IMR-90 (cell line): Measurements from ENCODE around the gene SORBS1. TPM values are rescaled to one million over a fixed set of nuclear protein-coding genes. Genes with fewer than 3 reads are reported as not detected.

ENCODE experiments used
- ATAC-seq: fragments of 200-7000 bp; cut with Tn5 transposase; 2 replicates; pipeline ENCODE4 v1.9.1; 2020; ENCODE audit warnings: low read depth, mild to moderate bottlenecking, moderate library complexity
- BruUV-seq: library from RNA; stranded (reverse); fragments of 400-500 nt; replicated peaks from 2 replicates; lab custom pipeline; 2021; lab: Mats Ljungman, UMichigan
- CTCF ChIA-PET: fragments of 300-600 bp; formaldehyde crosslinking; extraction: SDS; loops from one replicate; lab custom pipeline; 2021; ENCODE audit warnings: antibody characterized with exemption; lab: Yijun Ruan, JAX
- POLR2A ChIA-PET: fragments of 300-600 bp; sonication (Branson Sonifier 250); formaldehyde crosslinking; loops from one replicate; lab custom pipeline; 2022; ENCODE audit warnings: antibody characterized with exemption; ENCODE audit not compliant: unreplicated experiment; lab: Charles Lee
- DNase-seq: peaks from one replicate; pipeline ENCODE4 v3.0.0; 2013
- H2AFZ ChIP-seq: replicated peaks from 2 replicates; pipeline ENCODE3; 2013; ENCODE audit warnings: low read length, mild to moderate bottlenecking; ENCODE audit not compliant: poor library complexity
- H2AK5ac ChIP-seq: 2 replicates; pipeline ENCODE4 v1.6.1; 2013; ENCODE audit warnings: low read depth, low read length, inconsistent platforms
- H2AK9ac ChIP-seq: replicated peaks from 2 replicates; pipeline ENCODE3; 2013; ENCODE audit warnings: mild to moderate bottlenecking, low read depth, low read length, moderate library complexity; ENCODE audit not compliant: poor library complexity
- H2BK120ac ChIP-seq: 2 replicates; pipeline ENCODE4 v1.6.1; 2013; ENCODE audit warnings: low read depth, low read length, inconsistent platforms
- H2BK15ac ChIP-seq: 3 replicates; pipeline ENCODE4 v1.6.1; 2013; ENCODE audit warnings: low read depth, low read length, inconsistent platforms
- H2BK20ac ChIP-seq: 2 replicates; pipeline ENCODE4 v1.6.1; 2013; ENCODE audit warnings: low read depth, mild to moderate bottlenecking, inconsistent platforms, low read length, moderate library complexity
- H2BK5ac ChIP-seq: 2 replicates; pipeline ENCODE4 v1.6.1; 2013; ENCODE audit warnings: mild to moderate bottlenecking, low read depth, low read length, inconsistent platforms; ENCODE audit not compliant: poor library complexity, severe bottlenecking
- H3K14ac ChIP-seq: replicated peaks from 2 replicates; pipeline ENCODE4 v1.6.1; 2013; ENCODE audit warnings: low read depth, low read length, inconsistent platforms
- H3K18ac ChIP-seq: 2 replicates; pipeline ENCODE4 v1.6.1; 2013; ENCODE audit warnings: low read depth, low read length, control low read depth
- H3K23ac ChIP-seq: 2 replicates; pipeline ENCODE4 v1.6.1; 2013; ENCODE audit warnings: low read depth, low read length, inconsistent platforms
- H3K27ac ChIP-seq: 2 replicates; pipeline ENCODE4 v1.5.1; 2013; ENCODE audit warnings: mild to moderate bottlenecking, control low read depth, low read length; ENCODE audit not compliant: insufficient read depth
- H3K27me3 ChIP-seq: 2 replicates; pipeline ENCODE4 v1.6.1; 2013; ENCODE audit warnings: low read length; ENCODE audit not compliant: control insufficient read depth, insufficient read depth
- H3K36me3 ChIP-seq: 2 replicates; pipeline ENCODE4 v1.6.1; 2013; ENCODE audit warnings: low read length, mixed read lengths; ENCODE audit not compliant: control insufficient read depth, insufficient read depth
- H3K4ac ChIP-seq: 2 replicates; pipeline ENCODE4 v1.6.1; 2013; ENCODE audit warnings: low read depth, low read length, inconsistent platforms
- H3K4me1 ChIP-seq: 2 replicates; pipeline ENCODE4 v1.6.1; 2013; ENCODE audit warnings: low read length, mixed read lengths; ENCODE audit not compliant: control insufficient read depth, insufficient read depth
- H3K4me2 ChIP-seq: 2 replicates; pipeline ENCODE4 v1.6.1; 2013; ENCODE audit warnings: low read depth, mild to moderate bottlenecking, control low read depth, low read length, moderate library complexity
- H3K4me3 ChIP-seq: 2 replicates; pipeline ENCODE4 v1.5.1; 2013; ENCODE audit warnings: low read depth, mild to moderate bottlenecking, control low read depth, low read length, moderate library complexity; ENCODE audit not compliant: insufficient read depth
- H3K56ac ChIP-seq: 2 replicates; pipeline ENCODE4 v1.6.1; 2013; ENCODE audit warnings: low read length, inconsistent platforms; ENCODE audit not compliant: insufficient read depth; ENCODE audit errors: extremely low read depth
- H3K79me1 ChIP-seq, 2 experiments: 2 replicates each; pipeline ENCODE4 v1.6.1; 2013; ENCODE audit warnings: low read length in 2 of 2, inconsistent platforms in 1 of 2, low read depth in 1 of 2
- H3K9ac ChIP-seq: 2 replicates; pipeline ENCODE4 v1.6.1; 2013; ENCODE audit warnings: low read depth, low read length, control low read depth
- H3K9me1 ChIP-seq: 2 replicates; pipeline ENCODE4 v1.6.1; 2013; ENCODE audit warnings: low read length, inconsistent platforms; ENCODE audit not compliant: insufficient read depth
- H3K9me3 ChIP-seq: 2 replicates; pipeline ENCODE4 v1.6.1; 2013; ENCODE audit warnings: low read length; ENCODE audit not compliant: control insufficient read depth, insufficient read depth
- H4K20me1 ChIP-seq: 2 replicates; pipeline ENCODE4 v1.6.1; 2013; ENCODE audit warnings: low read length, inconsistent platforms; ENCODE audit not compliant: insufficient read depth
- H4K5ac ChIP-seq: 2 replicates; pipeline ENCODE4 v1.6.1; 2013; ENCODE audit warnings: mild to moderate bottlenecking, low read depth, low read length, control low read depth
- H4K8ac ChIP-seq, 2 experiments: 2 replicates each; pipeline ENCODE4 v1.6.1; 2013; ENCODE audit warnings: low read depth in 2 of 2, low read length in 2 of 2, control low read depth in 1 of 2, inconsistent platforms in 1 of 2
- H4K91ac ChIP-seq: 2 replicates; pipeline ENCODE4 v1.6.1; 2013; ENCODE audit warnings: low read depth, low read length, inconsistent platforms; ENCODE audit not compliant: insufficient read depth
- POLR2A ChIP-seq: IDR thresholded peaks from 2 replicates; pipeline ENCODE4 v1.6.1; 2012; ENCODE audit warnings: mild to moderate bottlenecking, low read depth, low read length
- RAD21 ChIP-seq: IDR thresholded peaks from 2 replicates; pipeline ENCODE4 v1.6.1; 2012; ENCODE audit warnings: low read length, improper control_type of control experiment
- SMC3 ChIP-seq: fragments of 150-350 bp; IDR thresholded peaks from 2 replicates; pipeline ENCODE4 v1.6.1; 2016; ENCODE audit warnings: low read depth, mild to moderate bottlenecking, antibody characterized with exemption, low read length, moderate library complexity
- WGBS, 2 experiments: methylation state at CpG; one replicate each; pipeline versions ENCODE4 v1.1.5 to v1.1.7; 2013; ENCODE audit warnings: missing lambda C conversion rate in 2 of 2; ENCODE audit not compliant: insufficient read length in 1 of 2; ENCODE audit errors: extremely low coverage in 2 of 2; 5-methylcytosine and 5-hydroxymethylcytosine counted together
- dilution Hi-C: fragments of 300-500 bp; cut with HindIII; formaldehyde crosslinking; loops from one replicate; pipeline ENCODE4 v1.14.3; 2018; ENCODE audit warnings: low sequenced_read_pairs; ENCODE audit not compliant: unreplicated experiment
- in situ Hi-C: fragments of 300-500 bp; cut with MboI; formaldehyde crosslinking; loops from 3 replicates; pipeline ENCODE4 v1.14.3; 2019; ENCODE audit warnings: low sequenced_read_pairs, inconsistent platforms, mixed read lengths
- intact Hi-C: fragments of 100-400 bp; cut with micrococcal nuclease; formaldehyde crosslinking; loops from 2 replicates; pipeline ENCODE4 v1.10.0; 2022
- polyA plus RNA-seq, 3 experiments: library from polyadenylated mRNA; depleted of rRNA; stranded (reverse); fragments of >200 nt; gene quantifications; 2 replicates each; pipeline ENCODE4 v1.2.3, GENCODE V29; 2012; ENCODE audit warnings: low replicate concordance in 1 of 3
- total RNA-seq: library from RNA; depleted of rRNA; stranded (reverse); fragments of >200 nt; gene quantifications from 2 replicates; pipeline ENCODE4 v1.2.3, GENCODE V29; 2012
- TF ChIP-seq, protein P1 (sequence below): fragments of 150-350 bp; IDR thresholded peaks from 2 replicates; pipeline ENCODE4 v1.6.1; 2016; ENCODE audit warnings: low read depth, mild to moderate bottlenecking, low read length, moderate library complexity, borderline replicate concordance

The SORBS1 gene
- total and polyA plus RNA-seq, 2 of the 4 experiments (the other 2 are of a cell fraction): 0.18 to 0.32 TPM

DNA sequence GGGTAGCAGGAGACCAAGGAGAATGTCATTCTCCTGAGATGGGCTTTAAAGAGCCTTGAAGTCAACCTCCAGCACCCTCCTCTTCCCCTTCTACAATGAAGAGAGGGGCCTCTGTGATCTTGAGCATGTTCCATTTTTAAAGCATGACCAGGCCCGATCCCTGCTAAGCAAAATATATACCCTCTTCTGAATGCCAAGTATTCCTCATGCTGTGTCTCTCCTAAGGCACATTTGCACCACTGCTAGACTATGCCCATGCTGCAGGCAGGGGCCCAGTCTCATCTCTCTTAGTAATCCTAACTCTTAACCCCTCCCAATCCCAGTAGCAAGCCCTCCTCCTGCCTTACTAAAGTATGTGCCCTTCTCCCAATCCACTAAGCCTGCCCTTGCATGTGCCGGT lies 18.4 kb downstream of the SORBS1 start:
- ChIA-PET POLR2A (no interaction called here), CTCF (no interaction called here)
- H3K23ac ChIP-seq: no peak overlapping the region
- H3K14ac ChIP-seq: no peak overlapping the region
- no peaks in the 10 kb centered on the region; the same call in 1 of the 2 replicates for H3K27me3 ChIP-seq
- WGBS, 2 experiments: 91% methylated on average over 1 of the region's 2 CpGs; no CpG with 5 or more reads in 1 of the 2 experiments
- no peak overlapping the region for H4K5ac ChIP-seq
- intact Hi-C loops: no loop called here
- no peak for DNase-seq
- H2BK120ac ChIP-seq: no peak overlapping the region
- H2AK5ac ChIP-seq: no peak overlapping the region
- no peak overlapping the region for H4K91ac ChIP-seq
- no peak overlapping the region for H2BK20ac ChIP-seq
- no peak overlapping the region for H2AFZ ChIP-seq
- no peak overlapping the region for H2BK15ac ChIP-seq
- in situ Hi-C loops: no loop called here
- no peak overlapping the region for H2BK5ac ChIP-seq
- no peak for TF ChIP-seq POLR2A
- TF ChIP-seq RAD21: no peak
- TF ChIP-seq, protein P1, sequence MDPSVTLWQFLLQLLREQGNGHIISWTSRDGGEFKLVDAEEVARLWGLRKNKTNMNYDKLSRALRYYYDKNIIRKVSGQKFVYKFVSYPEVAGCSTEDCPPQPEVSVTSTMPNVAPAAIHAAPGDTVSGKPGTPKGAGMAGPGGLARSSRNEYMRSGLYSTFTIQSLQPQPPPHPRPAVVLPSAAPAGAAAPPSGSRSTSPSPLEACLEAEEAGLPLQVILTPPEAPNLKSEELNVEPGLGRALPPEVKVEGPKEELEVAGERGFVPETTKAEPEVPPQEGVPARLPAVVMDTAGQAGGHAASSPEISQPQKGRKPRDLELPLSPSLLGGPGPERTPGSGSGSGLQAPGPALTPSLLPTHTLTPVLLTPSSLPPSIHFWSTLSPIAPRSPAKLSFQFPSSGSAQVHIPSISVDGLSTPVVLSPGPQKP: no peak
- no peak for TF ChIP-seq SMC3
- H3K4me1 ChIP-seq: no peaks in the 10 kb centered on the region
- H3K4ac ChIP-seq: no peak overlapping the region
- H3K4me3 ChIP-seq: no peak overlapping the region
- H2AK9ac ChIP-seq: peak overlapping the region; percentile 8
- no peak overlapping the region for H4K8ac ChIP-seq
- dilution Hi-C loops: no loop called here
- no peaks in the 10 kb centered on the region for H3K9me3 ChIP-seq
- H3K36me3 ChIP-seq: no peaks in the 10 kb centered on the region
- no peak for ATAC-seq
- H3K9me1 ChIP-seq: no peaks in the 10 kb centered on the region
- no peak overlapping the region for H3K27ac ChIP-seq
- H3K18ac ChIP-seq: no peak overlapping the region
- no peak overlapping the region for H3K56ac ChIP-seq
- H3K79me1 ChIP-seq: no peaks in the 10 kb centered on the region
- no peak overlapping the region for H3K9ac ChIP-seq
- H3K4me2 ChIP-seq: no peak overlapping the region
- no peaks in the 10 kb centered on the region for H4K20me1 ChIP-seq
- no TSS peak for BruUV-seq
